Heart right ventricle (tissue), 16 donors: ENCODE data around the gene ZNHIT3. TPM values are rescaled to one million over a fixed set of nuclear protein-coding genes. Genes with fewer than 3 reads are reported as not detected.

Experiments used
- ATAC-seq, 8 donors: fragments of 200-7000 bp; cut with Tn5 transposase; one replicate each; pipeline ENCODE4 v1.9.1; 2020; ENCODE audit warnings: mild to moderate bottlenecking in 8 of 8, moderate library complexity in 8 of 8, moderate number of reproducible peaks in 1 of 8
- DNase-seq, 2 donors: peaks; one replicate each; pipeline ENCODE4 v3.0.0-alpha.2; 2020
- H3K27ac ChIP-seq, 10 donors: fragments of 200-600 bp; sonication (generic) in 2 of 10; one replicate each; pipeline versions ENCODE4 v1.5.0 to v1.8.0; 2020 to 2022; ENCODE audit warnings: mild to moderate bottlenecking in 3 of 10
- H3K27me3 ChIP-seq, 7 donors: fragments of 200-600 bp; one replicate each; pipeline ENCODE4 v1.8.0; 2021 to 2022; ENCODE audit warnings: mild to moderate bottlenecking in 2 of 7
- H3K36me3 ChIP-seq, 9 donors: fragments of 200-600 bp; sonication (generic) in 1 of 9; one replicate each; pipeline versions ENCODE4 v1.5.0 to v1.8.0; 2020 to 2022; ENCODE audit warnings: mild to moderate bottlenecking in 2 of 9
- H3K4me1 ChIP-seq, 9 donors: fragments of 200-600 bp; sonication (generic) in 1 of 9; one replicate each; pipeline versions ENCODE4 v1.5.0 to v1.8.0; 2020 to 2022; ENCODE audit warnings: mild to moderate bottlenecking in 4 of 9
- H3K4me3 ChIP-seq, 10 donors: fragments of 200-600 bp; sonication (generic) in 2 of 10; one replicate each; pipeline versions ENCODE4 v1.5.0 to v1.8.0; 2020 to 2022; ENCODE audit warnings: mild to moderate bottlenecking in 7 of 10, moderate library complexity in 2 of 10
- H3K9me3 ChIP-seq, 11 donors: fragments of 200-600 bp in 10 of 11; sonication (generic) in 2 of 11; one replicate each; pipeline versions ENCODE4 v1.5.0 to v1.8.0; 2013 to 2022; ENCODE audit warnings: mild to moderate bottlenecking in 2 of 11, control low read depth in 1 of 11, moderate library complexity in 1 of 11
- CTCF ChIP-seq, 9 donors: fragments of 200-600 bp; sonication (generic) in 2 of 9; IDR thresholded peaks; one replicate each; pipeline versions ENCODE4 v1.5.0 to v1.8.0; 2021 to 2022; ENCODE audit warnings: antibody characterized with exemption in 9 of 9, mild to moderate bottlenecking in 5 of 9, moderate library complexity in 1 of 9
- WGBS, 2 donors: extraction: QIAGEN DNeasy Blood & Tissue Kit; methylation state at CpG; one replicate each; pipeline ENCODE4 v1.1.7; 2013; ENCODE audit warnings: inconsistent platforms in 1 of 2; 5-methylcytosine and 5-hydroxymethylcytosine counted together
- intact Hi-C, 10 donors: fragments of 100-400 bp; cut with DNase I; formaldehyde crosslinking; loops; one replicate each; pipeline versions ENCODE4 v1.11.1 to v1.14.2; 2022
- polyA plus RNA-seq, 2 donors: library from polyadenylated mRNA; stranded (reverse); fragments of 200-250 nt; gene quantifications; one replicate each; pipeline ENCODE4 v1.2.3, GENCODE V29; 2013
- total RNA-seq, 10 donors: library from RNA; stranded (reverse); fragmentation: NEBNext Ultra II Directional in 3 of 10; extraction: Animal tissue kit (Norgen Biotek cat#: 25700) in 3 of 10; gene quantifications; one replicate each; pipeline versions ENCODE4 v1.2.1 to v1.2.4, GENCODE V29; 2021 to 2023
- donor health status: Arrhythmogenic right ventricular cardiomyopathy.
- donor health status: ischemic (EF 13 %, LVEDD 7.1; RV severe dilation, severe dysfunction).
- donor health status: healthy with polysubstance abuse.
- donor health status: DM: no; HTN: yes; CAD: no.
- donor health status: DM: no; HTN: no; CAD: no.
- donor health status: ischemic (EF 25% LVEDD 6.9; RV normal size, moderate dysfunction).
- donor health status: ischemic (EF 25% LVEDD 5.7; RV mildly dilated, moderate dysfunction).
- donor health status: healthy.
- donor health status: DM: yes; HTN: yes; CAD: no.
- donor health status: Ischemic cardiomyopathy.
- donor health status: ischemic (EF 35%, LVEDD 5.7; RV mildly dilated, moderate dysfunction).
- donor health status: nonischemic (EF 11% LVEDD 7.7; RV severe dilation, severe dysfunction).
- donor health status: DM: yes; HTN: yes; CAD: no.
- donor health status: PGD.
- donor health status: ischemic (EF 29% LVEDD 5.4; RV normal size, mild dysfunction).
- donor health status: nonischemic (EF 23%, LVEDD 6.1; RV moderate dilation, normal function).

ZNHIT3 gene
- total and polyA plus RNA-seq, 12 donors, result 12.0 to 34.0 (median 23.0) TPM

GRCh38 chr17:36525113-36525512 lies 38.6 kb downstream of the ZNHIT3 start:
- ATAC-seq (no peak), DNase-seq (no peak)
- no peaks in the 10 kb centered on the region for H3K9me3 ChIP-seq
- H3K4me1 ChIP-seq, result peaks cover 0 to 5% (median 0%) of the 10 kb centered on the region in 9 donors
- intact Hi-C loops, result no loop called here
- TF ChIP-seq CTCF (IDR thresholded peaks at IDR 0.05), result no peak
- H3K27me3 ChIP-seq, result no peaks in the 10 kb centered on the region
- peaks cover 0 to 100% (median 24%) of the 10 kb centered on the region in 9 donors for H3K36me3 ChIP-seq
- no peak overlapping the region for H3K4me3 ChIP-seq
- 77 to 85% methylated on average over 2 of the region's 2 CpGs for WGBS, 2 donors
- no peak overlapping the region for H3K27ac ChIP-seq

- H3K36me3 ChIP-seq, result peaks cover 0 to 100% (median 24%) of the 10 kb centered on the region in 9 donors
- intact Hi-C loops, result no loop called here
- no peak for TF ChIP-seq CTCF (IDR thresholded peaks at IDR 0.05)
- H3K27me3 ChIP-seq, result no peaks in the 10 kb centered on the region
- 94 to 96% methylated on average over 6 of the region's 6 CpGs for WGBS, 2 donors
- DNase-seq (no peak), ATAC-seq (no peak)
- no peak overlapping the region for H3K4me3 ChIP-seq
- H3K4me1 ChIP-seq, result peaks cover 0 to 5% (median 0%) of the 10 kb centered on the region in 9 donors
- H3K27ac ChIP-seq, result no peak overlapping the region
- no peaks in the 10 kb centered on the region for H3K9me3 ChIP-seq
Observed at GRCh38 chr17:36525888-36526287, 39.4 kb downstream of the ZNHIT3 start.

- Histone ChIP-seq H3K27me3 (no peaks in the 10 kb centered on the region), H3K36me3 (peaks cover 0 to 99% (median 24%) of the 10 kb centered on the region in 9 donors), H3K4me1 (peaks cover 0 to 5% (median 0%) of the 10 kb centered on the region in 9 donors), H3K9me3 (no peaks in the 10 kb centered on the region), H3K27ac (no peak overlapping the region), H3K4me3 (no peak overlapping the region)
- intact Hi-C loops, result no loop called here
- WGBS, 2 donors, result 93 to 95% methylated on average over 7 of the region's 7 CpGs
- no peak for DNase-seq
- no peak for ATAC-seq
- no peak for TF ChIP-seq CTCF (IDR thresholded peaks at IDR 0.05)
Observed at GRCh38 chr17:36527621-36528250, 41.3 kb downstream of the ZNHIT3 start.

GRCh38 chr17:36529121-36529520 lies 42.6 kb downstream of the ZNHIT3 start:
- Histone ChIP-seq H3K4me1 (peaks cover 0 to 12% (median 4%) of the 10 kb centered on the region in 9 donors), H3K27ac (no peak overlapping the region), H3K9me3 (no peaks in the 10 kb centered on the region), H3K4me3 (no peak overlapping the region), H3K27me3 (no peaks in the 10 kb centered on the region), H3K36me3 (peaks cover 0 to 94% (median 24%) of the 10 kb centered on the region in 9 donors)
- ATAC-seq (no peak), DNase-seq (no peak)
- intact Hi-C loops, result no loop called here
- TF ChIP-seq CTCF (IDR thresholded peaks at IDR 0.05), result no peak
